HG02610 (cell line): Measurements from ENCODE around the gene BMP2.

ENCODE experiments used
- ATAC-seq: cut with Tn5 transposase; IDR thresholded peaks from one replicate; pipeline ENCODE4 v1.9.1; 2021; ENCODE audit warnings: mild to moderate bottlenecking, moderate library complexity; ENCODE audit not compliant: unreplicated experiment

The BMP2 gene

DNA sequence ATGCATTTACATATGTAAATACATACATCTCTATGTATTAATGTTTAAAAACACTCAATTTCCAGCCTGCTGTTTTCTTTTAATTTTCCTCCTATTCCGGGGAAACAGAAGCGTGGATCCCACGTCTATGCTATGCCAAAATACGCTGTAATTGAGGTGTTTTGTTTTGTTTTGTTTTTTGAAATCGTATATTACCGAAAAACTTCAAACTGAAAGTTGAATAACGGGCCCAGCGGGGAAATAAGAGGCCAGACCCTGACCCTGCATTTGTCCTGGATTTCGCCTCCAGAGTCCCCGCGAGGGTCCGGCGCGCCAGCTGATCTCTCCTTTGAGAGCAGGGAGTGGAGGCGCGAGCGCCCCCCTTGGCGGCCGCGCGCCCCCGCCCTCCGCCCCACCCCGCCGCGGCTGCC is 355 bp upstream of the BMP2 start:
- ATAC-seq, result no peak

DNA sequence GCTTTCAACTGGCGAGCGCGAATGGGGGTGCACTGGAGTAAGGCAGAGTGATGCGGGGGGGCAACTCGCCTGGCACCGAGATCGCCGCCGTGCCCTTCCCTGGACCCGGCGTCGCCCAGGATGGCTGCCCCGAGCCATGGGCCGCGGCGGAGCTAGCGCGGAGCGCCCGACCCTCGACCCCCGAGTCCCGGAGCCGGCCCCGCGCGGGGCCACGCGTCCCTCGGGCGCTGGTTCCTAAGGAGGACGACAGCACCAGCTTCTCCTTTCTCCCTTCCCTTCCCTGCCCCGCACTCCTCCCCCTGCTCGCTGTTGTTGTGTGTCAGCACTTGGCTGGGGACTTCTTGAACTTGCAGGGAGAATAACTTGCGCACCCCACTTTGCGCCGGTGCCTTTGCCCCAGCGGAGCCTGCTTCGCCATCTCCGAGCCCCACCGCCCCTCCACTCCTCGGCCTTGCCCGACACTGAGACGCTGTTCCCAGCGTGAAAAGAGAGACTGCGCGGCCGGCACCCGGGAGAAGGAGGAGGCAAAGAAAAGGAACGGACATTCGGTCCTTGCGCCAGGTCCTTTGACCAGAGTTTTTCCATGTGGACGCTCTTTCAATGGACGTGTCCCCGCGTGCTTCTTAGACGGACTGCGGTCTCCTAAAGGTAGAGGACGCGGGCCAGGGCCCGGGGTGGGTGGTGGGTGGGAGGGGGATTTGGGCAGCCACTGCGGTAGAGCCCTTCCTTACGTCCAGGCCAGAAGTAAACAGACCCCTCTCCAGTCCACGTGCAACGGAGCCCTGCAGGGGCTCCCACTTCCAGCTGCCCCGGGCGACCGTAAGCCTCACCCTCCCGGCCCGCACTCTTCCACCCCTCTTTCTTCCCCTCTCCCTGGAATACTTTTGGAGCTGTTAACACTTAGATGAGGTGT is 998 bp downstream of the BMP2 start:
- no peak for ATAC-seq

DNA sequence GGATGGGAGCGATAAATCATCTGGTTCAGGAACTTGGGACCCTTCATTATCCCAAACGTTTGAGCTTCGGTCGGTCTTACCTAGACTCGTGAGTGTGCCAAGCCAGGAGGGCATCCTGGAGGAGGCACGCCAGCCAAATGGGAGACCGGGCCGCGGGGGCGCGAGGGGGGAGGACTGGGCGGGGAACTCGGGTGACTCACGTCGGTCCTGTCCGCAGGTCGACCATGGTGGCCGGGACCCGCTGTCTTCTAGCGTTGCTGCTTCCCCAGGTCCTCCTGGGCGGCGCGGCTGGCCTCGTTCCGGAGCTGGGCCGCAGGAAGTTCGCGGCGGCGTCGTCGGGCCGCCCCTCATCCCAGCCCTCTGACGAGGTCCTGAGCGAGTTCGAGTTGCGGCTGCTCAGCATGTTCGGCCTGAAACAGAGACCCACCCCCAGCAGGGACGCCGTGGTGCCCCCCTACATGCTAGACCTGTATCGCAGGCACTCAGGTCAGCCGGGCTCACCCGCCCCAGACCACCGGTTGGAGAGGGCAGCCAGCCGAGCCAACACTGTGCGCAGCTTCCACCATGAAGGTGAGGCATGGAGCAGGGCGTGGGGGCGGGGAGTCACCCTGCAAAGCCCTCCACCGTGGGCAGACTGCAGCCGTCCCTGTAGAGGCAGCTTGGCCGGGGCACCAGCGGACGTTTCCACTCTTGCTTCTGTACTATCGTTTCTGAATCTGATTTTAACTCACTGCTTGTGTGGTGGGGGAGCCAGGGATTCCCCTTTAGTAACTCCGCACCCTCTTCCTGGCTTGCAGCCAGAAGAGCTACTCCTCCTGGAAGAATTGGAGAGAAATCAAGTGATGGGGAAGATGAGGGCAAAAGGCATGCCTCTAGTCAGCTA is 2.7 kb downstream of the BMP2 start:
- no peak for ATAC-seq

DNA sequence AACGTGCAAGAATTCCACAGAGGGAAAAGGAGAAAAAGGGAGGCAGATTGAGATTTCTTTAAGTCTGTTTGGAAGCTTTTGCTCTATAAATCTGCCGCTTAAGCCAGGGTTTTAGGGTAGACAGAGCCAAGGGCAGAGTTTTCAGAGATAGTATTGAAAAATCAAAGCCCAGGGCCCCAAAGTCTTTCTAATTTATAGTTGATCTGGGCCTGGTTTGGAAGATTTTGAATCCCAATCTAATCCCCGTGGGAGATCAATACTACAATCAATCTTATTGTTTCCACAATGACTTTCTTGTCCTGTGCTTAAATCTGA is 3.3 kb downstream of the BMP2 start:
- no peak for ATAC-seq

DNA sequence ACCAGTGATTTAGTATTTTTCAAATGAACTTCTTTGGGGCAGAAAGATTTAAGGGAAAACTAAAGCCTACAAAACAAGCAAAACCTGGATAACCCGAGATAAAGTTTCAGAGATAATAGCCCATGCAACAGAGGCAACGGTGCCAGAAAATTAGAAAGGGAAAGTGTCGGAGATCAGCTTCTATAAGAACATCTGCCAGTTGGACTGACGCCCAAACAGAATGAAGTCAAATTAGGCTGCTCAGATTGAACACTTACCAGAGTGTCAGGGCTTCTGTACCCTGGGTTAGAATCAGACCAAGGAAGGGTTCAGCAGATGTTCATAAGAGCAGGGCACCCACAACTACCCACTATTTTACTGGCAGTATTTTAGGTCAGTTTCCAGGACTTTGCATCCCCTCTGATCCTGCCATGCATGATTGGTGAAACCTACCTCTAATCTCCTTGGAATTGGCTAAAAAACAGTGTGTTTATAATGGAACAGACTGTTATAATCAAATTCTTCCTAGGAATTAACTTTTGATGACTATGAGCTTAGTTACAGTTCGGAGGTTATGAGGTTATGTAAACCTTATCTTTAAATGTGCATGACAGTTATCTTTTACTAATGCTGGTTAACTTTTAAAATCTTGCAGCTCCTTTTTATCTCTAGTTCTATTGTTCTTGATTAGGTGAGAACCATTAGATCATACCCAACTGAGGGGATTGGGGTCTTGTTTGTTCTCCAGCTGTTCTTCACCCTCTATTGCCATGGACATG is 13.1 kb downstream of the BMP2 start:
- no peak for ATAC-seq

DNA sequence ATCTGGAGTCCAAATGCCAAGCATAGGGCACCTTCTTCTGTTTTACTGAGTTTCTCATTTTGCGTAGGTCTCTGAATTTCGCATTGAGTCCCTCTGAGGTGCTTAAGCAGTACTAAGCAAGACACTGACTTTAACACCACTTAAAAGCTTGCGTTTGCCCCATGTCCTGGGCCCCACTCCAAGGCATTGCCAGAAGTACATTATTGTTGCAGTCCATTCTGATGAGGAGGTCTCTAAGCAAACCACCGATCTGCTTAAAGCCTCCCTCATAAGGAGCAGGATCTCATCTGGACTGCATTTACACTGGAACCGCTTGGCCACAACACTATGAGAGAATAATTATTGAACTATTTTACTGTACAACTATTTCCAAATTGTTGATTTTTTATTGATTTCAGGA is 16.3 kb downstream of the BMP2 start:
- ATAC-seq, result no peak

DNA sequence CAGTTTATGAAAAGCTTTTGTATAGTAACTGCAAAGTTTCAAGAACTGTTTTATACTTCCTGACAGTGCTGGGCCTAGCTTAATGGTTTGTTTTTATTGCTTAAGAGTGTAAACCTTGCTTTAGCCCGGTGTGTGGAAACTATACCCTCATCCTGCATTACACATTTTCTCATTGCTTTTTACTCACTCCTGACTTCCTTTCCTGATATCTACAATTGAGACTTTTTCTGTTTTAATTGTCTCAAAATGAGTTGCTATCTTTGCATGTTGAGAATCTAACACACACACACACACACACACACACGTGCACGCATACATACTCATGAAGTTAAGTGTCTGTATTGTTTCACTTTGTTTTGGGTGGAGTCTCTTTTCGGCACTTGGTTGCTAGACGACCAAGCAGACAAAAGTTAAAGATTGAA is 16.7 kb downstream of the BMP2 start:
- ATAC-seq, result no peak

DNA sequence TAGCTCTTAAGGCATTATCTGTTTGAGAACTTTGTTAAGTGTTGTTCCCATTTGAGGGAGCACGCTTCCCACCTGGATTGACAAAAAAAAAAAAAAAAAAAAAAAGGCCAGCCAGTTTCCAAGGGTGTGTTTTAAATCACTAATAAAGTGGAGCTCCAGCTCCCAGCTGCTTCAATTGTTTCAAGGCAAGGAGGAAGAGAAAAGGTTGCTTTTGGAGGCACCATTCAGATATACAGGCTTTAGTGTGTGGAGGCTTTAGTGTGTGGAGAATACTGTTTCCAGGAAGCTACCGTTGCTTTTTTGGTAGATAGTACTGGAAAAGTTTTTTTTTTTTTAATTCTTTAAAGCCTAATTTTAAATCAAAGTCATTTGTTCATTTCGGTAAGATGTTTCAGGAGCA is 17.3 kb downstream of the BMP2 start:
- ATAC-seq, result no peak

DNA sequence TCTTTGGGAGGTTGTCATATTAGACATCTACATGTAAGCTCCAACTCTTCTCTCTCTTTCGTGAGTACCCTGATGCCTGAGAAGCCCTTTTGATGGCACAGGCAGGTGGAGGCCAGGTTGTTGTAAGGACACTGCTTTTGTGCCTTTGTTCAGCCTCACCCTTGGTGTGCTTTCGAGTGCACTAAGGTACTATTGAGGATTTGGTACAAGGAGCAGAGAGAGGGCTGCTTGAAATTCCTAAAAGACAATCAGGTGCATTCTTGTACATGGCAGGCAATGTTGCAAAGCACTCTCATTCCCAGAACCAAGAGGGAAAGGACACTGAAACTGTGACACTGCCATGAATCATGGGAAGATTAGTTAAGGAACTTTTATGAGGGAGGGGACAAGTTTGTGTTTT is 19.1 kb downstream of the BMP2 start:
- ATAC-seq, result no peak

DNA sequence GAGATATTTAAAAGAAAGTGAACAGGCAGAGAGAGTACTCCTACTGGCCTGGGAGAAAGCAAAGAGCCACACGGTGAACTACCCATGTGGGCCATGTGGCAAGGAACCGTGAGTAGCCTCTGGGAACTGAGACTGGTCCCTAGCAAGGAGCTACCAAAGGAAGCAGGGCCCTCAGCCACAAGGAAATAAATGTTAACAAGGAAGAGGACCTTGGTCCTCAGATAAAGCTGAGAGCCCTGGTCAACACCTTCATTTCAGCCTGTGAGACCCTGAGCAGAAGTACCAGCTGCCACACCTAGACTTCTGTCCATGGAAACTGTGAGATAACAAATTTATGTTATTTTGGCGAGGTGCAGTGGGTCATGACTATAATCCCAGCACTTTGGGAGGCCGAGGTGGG is 25.3 kb downstream of the BMP2 start:
- no peak for ATAC-seq

DNA sequence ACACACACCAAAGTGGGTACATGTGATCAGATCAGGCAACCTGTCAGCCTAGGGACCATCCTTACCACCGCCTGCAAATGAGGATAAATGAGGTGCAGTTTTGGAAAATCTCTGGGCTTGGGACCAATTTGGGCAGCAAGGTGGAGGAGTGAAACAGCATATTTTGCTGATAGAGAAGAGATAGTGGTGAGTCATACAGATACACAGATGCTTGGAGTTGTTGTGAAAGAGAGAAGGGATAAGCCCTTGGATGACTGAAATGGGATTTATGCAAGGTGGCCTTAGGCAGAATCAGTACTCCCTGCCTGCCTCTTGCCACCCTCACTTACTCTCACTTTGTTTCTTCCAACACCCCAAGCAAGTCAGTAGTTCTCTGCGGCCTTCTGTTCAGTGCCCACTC is 34.7 kb downstream of the BMP2 start:
- no peak for ATAC-seq

DNA sequence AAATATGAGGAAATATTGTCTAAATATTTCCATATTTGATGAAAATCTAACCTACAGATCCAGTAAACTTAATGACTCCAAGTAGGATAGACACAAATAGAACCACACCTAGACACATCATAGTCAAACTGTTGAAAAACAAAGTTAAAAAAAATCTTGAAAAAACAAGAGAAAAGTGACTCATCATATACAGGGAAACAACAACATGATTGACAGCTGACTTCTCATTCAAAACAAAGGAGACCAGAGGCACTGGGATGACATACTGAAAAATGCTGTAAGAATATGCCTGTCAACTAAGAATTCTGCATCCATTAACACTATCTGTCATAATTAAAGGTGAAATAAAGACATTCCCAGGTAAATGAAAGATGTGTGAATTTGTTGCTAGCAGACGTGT is 38.8 kb downstream of the BMP2 start:
- ATAC-seq, result no peak

DNA sequence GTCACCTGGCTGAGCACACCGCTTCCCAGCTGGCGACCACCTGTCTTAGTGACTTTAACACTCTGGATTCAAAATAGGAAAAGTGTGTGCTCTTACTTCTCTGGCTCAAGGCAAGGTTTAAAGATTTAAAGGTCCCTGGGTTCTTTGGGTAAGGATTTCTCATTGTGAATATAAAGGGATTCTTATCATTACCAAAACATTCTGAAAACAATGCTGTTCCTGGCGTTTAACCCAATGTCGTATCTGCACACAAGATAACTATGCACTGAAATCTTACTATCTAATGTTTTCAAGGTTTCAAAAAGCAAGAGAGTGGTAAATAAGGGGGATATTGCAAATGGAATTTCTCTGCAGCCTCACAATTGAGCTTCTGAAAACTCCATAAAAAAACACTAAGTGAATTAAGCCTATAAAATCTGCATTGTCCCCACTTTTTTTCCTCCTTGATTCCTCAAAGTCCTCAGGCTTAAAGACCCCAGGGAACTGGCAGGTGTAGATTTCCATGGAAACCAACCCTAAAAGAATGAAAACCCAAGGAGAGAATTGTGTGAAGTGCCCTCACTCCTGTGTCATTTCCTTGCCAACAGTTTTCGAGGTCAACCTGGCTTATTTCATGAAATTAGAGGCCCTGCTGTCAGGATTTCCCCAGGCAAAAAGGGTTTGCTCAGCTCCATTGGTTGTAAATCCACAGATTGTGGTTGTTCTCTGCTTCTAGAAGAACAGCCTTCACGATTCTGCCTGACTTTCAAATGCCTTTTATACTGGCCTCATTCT is 44.0 kb downstream of the BMP2 start:
- ATAC-seq, result no peak

DNA sequence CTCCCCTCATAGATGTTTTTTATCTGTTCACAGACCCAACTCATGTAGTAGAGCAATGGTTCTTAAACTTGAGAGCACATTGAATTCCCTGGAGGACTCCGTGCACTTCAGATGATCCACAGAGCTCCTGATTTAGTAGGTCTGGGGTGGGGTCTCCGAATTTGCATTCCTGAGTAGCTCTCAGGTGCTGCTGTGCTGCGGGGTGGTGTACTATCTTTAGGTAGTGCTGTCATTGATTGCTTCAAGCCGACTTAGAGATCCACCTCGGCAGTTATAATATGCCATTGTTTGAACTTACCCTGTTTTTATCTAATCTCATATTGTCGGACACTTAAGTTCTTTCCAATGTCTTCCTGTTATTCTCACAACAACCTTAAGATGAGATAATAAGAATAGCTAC is 45.0 kb downstream of the BMP2 start:
- ATAC-seq, result no peak

DNA sequence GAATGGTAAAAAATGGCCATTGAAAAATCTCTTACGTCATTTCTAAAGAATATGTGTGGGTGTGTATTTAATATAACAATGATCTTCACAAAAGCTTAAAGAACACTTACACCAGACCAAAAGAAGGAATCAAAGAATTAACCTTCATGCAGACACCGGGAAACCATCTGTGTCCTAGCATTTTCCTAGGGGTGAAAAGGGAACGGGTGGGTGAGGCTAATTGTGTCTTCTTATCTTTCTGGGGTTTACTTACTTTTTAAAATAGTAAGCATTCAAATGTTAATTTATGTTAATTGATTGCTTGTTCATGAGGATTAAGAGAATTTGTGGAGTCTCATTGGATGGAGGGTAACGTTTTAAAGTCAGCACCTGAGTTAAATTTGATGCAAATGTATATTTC is 47.5 kb downstream of the BMP2 start:
- no peak for ATAC-seq

DNA sequence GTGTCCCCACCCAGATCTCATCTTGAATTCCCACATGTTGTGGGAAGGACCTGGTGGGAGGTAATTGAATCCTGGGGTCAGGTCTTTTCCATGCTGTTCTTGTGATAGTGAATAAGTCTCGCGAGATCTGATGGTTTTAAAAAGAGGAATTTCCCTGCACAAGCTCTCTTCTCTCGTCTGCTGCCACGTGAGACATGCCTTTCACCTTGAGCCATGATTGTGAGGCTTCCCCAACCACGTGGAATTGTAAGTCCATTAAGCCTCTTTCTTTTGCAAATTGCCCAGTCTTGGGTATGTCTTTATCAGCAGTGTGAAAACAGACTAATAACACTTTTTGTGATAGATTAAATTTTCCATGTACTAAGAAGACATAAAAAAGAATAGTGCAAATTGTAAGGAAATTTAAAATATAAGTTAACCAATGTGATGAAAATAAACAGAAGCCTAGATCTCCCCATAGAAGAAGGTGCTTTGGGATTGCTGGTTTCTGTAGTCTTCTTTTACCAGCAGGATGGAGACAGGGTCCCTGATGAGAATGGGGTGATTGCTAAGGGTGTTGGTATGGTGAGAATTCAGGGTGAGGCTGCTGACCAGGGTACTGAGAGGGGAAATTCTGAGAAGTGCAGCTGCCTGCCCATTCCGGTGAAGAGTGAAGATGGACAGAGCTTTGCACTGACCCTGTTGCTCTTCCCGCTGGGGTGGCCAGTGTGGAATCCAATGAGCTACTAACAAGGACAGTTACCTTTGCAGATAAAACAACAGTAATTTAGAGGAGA is 50.7 kb downstream of the BMP2 start:
- no peak for ATAC-seq

DNA sequence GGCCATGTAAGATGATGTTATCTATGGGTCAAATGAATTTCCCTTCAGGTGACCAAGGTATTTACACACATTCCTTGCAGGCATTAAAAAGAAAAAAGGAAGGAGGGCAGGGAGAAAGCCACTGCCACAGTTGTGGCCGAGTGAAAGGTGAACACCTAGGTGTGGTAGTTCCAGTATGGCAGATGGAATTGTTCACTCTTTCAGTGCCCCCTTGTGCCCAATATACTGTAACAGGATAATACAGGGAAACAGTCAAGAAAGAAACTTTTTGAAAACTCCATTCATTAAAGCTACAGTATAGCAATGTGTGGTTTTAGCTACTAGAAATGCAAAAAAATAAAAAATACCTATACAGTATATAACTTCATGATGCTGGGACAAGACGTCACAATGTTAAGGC is 52.1 kb downstream of the BMP2 start:
- no peak for ATAC-seq

DNA sequence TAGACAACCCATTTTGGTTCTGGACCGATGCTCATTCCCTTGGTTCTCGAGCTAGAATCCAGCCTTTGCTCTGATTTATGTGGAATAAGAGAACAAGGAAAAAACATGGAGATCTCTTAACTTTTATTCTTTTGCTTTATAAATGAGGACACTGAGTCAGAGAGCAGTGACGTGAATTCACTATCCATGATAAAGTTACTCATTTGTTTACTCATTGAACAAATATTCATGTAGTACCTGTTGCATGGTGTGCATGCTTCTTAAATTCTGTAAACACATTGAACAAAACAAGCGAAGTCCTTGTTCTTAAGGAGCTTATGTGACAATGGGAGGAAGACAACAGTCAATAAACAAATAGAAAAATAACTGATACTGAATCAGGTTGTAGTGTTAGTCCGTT is 56.9 kb downstream of the BMP2 start:
- ATAC-seq, result no peak

DNA sequence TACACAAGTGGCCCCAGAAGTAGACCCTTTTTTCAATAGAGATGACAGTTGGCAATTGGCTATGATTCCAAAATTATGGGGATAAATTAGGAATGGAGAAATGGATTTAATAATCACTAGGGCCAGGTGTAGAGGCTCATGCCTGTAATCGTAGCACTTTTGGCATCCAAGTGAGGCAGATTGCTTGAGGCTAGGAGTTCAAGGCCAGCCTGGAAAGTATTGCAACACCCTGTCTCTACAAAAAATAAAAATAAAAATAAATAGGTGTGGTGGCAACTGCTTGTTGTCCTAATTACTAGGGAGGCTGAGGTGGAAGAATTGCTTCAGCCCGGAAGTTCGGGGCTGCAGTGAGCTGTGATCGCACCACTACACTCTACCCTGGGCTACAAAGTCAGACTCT is 60.0 kb downstream of the BMP2 start:
- ATAC-seq, result no peak
